Fibroblast of lung (primary cell): ENCODE measurements around the gene LRRC71.

ENCODE experiments used
- CTCF ChIP-seq, 2 donors: IDR thresholded peaks in 1 of 2; conservative IDR thresholded peaks in 1 of 2; 1 replicate in 1 of 2; 2 replicates in 1 of 2; pipeline ENCODE4 v1.5.1; 2011 to 2012; ENCODE audit warnings: low read length in 2 of 2, control low read depth in 1 of 2, inconsistent platforms in 1 of 2, low read depth in 1 of 2, mild to moderate bottlenecking in 1 of 2
- EZH2 ChIP-seq: IDR thresholded peaks from 2 replicates; pipeline ENCODE4 v1.5.1; 2012; ENCODE audit warnings: low read length, control low read depth, mild to moderate bottlenecking; ENCODE audit errors: missing control alignments

GRCh38 chr1:156920233-156921052 is at the start of gene LRRC71:
- TF ChIP-seq CTCF (conservative IDR thresholded peaks at IDR 0.05 in 1 of 2, IDR thresholded peaks at IDR 0.05 in 1 of 2; ENCODE audit: low read depth in 1 of 2, low read length in 2 of 2) = peak; percentile 68 to 74
- TF ChIP-seq EZH2 = no peak
